HepG2 (cell line): ENCODE results near the gene PPDPF. TPM values are rescaled to one million over a fixed set of nuclear protein-coding genes. Genes with fewer than 3 reads are reported as not detected.

ENCODE experiments used
- CREB3 ChIP-seq: sonication (generic); formaldehyde crosslinking; IDR thresholded peaks from 2 replicates; pipeline ENCODE4 v1.5.0; 2020; ENCODE audit warnings: missing genetic modification reagents
- DMTF1 ChIP-seq: sonication (generic); formaldehyde crosslinking; IDR thresholded peaks from 2 replicates; pipeline ENCODE4 v1.4.0; 2020; ENCODE audit warnings: mild to moderate bottlenecking, missing genetic modification reagents
- FOXK1 ChIP-seq: sonication (generic); formaldehyde crosslinking; IDR thresholded peaks from 2 replicates; pipeline ENCODE4 v1.4.0; 2020; ENCODE audit warnings: low read depth, missing genetic modification reagents, borderline replicate concordance
- KLF9 ChIP-seq: IDR thresholded peaks from 2 replicates; pipeline ENCODE4 v1.6.1; 2016; ENCODE audit warnings: low read depth
- NFIB ChIP-seq: sonication (generic); formaldehyde crosslinking; IDR thresholded peaks from 2 replicates; pipeline ENCODE4 v1.9.0; 2021; ENCODE audit warnings: missing genetic modification reagents, mild to moderate bottlenecking, borderline replicate concordance
- ZNF407 ChIP-seq: sonication (generic); formaldehyde crosslinking; IDR thresholded peaks from one replicate; pipeline ENCODE4 v1.5.1; 2020; ENCODE audit warnings: mild to moderate bottlenecking, missing genetic modification reagents; ENCODE audit errors: not compliant biosample characterization
- ZNF431 ChIP-seq: sonication (generic); formaldehyde crosslinking; IDR thresholded peaks from 2 replicates; pipeline ENCODE4 v1.9.0; 2022; ENCODE audit warnings: missing genetic modification reagents, low read depth, mild to moderate bottlenecking, borderline replicate concordance
- ZNF501 ChIP-seq: sonication (generic); formaldehyde crosslinking; IDR thresholded peaks from 2 replicates; pipeline ENCODE4 v1.5.1; 2020; ENCODE audit warnings: mild to moderate bottlenecking, moderate library complexity, missing genetic modification reagents
- ZNF619 ChIP-seq: sonication (generic); formaldehyde crosslinking; IDR thresholded peaks from 2 replicates; pipeline ENCODE4 v1.4.0; 2020; ENCODE audit warnings: mild to moderate bottlenecking, missing genetic modification reagents
- ZNF891 ChIP-seq: sonication (generic); formaldehyde crosslinking; IDR thresholded peaks from 2 replicates; pipeline ENCODE4 v1.5.0; 2020; ENCODE audit warnings: mild to moderate bottlenecking, missing genetic modification reagents
- polyA plus RNA-seq, 8 experiments: library from polyadenylated mRNA; depleted of rRNA in 3 of 8; stranded (reverse) in 7 of 8; unstranded in 1 of 8; fragments of >200 nt; fragmentation: Illumina TruSeq in 4 of 8; extraction: Trizol in 4 of 8; gene quantifications; 2 replicates each; pipeline versions ENCODE4 v1.2.1 to v1.2.3, GENCODE V29; 2011 to 2016; ENCODE audit warnings: low read depth in 4 of 8, missing spikeins in 1 of 8, mixed read lengths in 1 of 8; ENCODE audit not compliant: insufficient read depth in 1 of 8
- total RNA-seq, 5 experiments: library from RNA; depleted of rRNA; stranded (reverse); fragments of >200 nt; fragmentation: Illumina TruSeq; extraction: Trizol; gene quantifications; 2 replicates each; pipeline ENCODE4 v1.2.3, GENCODE V29; 2016; ENCODE audit warnings: low read depth in 1 of 5

PPDPF gene
- total and polyA plus RNA-seq, 2 of the 13 experiments (the other 11 are each of a cell fraction or from before 2014, with no cell fraction given) = 1.8 to 7.0 TPM

- TF ChIP-seq ZNF407 (CRISPR knock-in tag) (no peak), ZNF619 (no peak), DMTF1 (no peak), ZNF431 (CRISPR knock-in tag) (0 out of 2 replicates have a peak, but pooled peaks have one; percentile 33), ZNF501 (0 out of 2 replicates have a peak, but pooled peaks have one; percentile 41), CREB3 (CRISPR knock-in tag) (no peak), KLF9 (CRISPR knock-in tag) (no peak), NFIB (CRISPR knock-in tag) (0 out of 2 replicates have a peak, but pooled peaks have one; percentile 19), ZNF891 (CRISPR knock-in tag) (0 out of 2 replicates have a peak, but pooled peaks have one; percentile 23), FOXK1 (no peak)
Measured at GRCh38 chr20:63544958-63545516, 24.5 kb downstream of the PPDPF start (continued).
